ENCODE results near the gene DAPK2. TPM values are rescaled to one million over a fixed set of nuclear protein-coding genes. Genes with fewer than 3 reads are reported as not detected.

DAPK2 gene
- polyA plus RNA-seq, 5 donors = 19.2 to 27.5 (median 21.7) TPM

DNA sequence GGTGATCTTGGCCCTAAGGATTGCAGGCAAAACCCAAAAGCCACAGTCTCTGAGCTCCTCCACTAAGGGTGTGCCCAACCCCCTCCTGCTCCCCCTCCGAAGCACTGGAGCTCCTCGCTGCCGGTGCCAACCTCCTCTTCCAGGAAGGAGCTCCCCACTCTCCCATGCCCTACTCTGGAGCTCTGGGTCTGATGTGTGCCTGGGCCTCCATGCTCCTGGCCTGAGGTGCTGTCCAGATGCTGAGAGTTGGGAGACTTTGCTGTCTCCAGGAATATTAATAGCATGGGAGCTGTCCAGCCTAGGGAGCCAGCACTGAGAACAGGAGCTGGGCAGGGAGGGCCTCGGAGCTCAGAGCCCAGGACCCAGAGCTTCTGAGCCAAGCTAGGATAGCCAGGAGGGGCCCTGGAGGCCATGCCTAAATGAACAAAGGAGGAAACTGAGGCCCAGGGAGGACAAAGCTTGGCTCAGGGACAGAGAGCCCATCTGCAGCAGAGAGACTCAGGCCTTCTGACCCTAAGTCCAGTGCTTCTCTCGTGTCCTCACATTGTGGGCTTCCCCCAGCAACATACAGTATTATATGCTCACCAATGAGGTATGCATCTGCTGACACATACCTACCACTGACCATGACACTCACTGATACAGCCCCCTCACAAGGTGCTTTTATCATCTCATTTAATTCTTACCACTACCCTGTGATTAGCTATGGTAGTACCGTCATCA, 175.6 kb downstream of the DAPK2 start:
- DNase-seq = peak; percentile 72

DNA sequence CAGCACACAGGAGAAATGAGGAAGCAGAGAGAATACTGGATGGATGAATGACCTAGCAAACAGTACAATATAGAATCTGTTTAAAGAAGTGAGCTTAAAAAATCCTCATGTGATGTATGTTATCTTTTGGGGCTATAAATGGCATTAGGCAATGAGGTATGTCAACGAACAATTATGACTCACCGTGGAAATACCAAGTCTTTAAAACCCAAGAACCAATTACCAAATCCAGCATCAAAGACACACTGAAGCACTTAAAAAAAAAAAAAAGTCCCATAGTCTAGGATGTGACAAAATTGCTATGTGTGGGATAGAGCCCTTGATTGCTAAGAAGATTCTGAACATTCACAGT, 176.3 kb downstream of the DAPK2 start:
- no peak for DNase-seq

DNA sequence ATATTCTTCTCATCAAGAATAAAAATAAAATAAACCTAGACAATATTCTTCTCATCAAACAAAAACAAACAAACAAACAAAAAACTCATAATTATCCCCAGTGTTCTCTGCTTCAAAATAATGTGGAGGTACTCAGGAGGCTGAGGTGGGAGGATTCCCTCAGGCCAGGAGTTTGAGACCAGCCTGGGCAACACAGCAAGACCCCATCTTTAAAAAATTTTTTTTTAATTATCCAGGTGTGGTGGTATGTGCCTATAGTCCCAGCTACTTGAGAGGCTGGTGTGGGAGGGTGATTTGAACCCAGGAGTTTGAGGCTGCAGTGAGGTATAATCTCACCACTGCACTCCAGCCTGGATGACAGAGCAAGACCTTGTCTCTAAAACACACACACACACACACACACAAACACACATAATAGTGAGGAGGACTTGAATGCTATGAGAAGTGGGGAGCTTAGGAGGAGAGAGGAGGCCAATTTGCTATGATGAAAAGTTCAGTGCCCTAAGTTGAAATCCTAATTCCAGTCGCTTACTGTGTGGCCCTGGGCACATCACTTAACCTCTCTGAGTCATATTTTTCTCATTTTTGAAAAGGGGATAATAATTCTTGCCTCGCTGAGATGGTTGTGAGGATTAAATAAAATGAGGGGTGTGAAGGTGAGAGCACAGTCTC, 176.8 kb downstream of the DAPK2 start:
- no peak for DNase-seq

DNA sequence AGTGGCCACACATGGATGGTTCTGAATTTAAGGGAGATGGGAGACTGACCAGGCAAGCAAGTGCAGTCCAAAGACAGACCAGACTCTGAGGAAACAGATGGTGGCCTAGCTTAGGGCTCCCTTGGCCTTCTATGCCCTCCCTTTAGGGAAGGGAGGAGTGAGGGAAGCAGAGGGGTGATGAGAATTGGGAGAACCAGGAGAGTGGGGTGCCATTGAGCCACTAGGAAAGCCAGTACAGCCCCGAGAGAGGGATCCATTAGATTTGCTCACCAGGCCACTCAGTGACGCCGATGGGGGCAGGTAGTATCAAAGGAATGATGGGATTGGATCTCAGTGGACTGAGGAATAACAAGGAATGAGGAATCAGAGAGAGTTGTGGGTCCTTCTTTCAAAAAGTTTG, 182.1 kb downstream of the DAPK2 start:
- no peak for DNase-seq

DNA sequence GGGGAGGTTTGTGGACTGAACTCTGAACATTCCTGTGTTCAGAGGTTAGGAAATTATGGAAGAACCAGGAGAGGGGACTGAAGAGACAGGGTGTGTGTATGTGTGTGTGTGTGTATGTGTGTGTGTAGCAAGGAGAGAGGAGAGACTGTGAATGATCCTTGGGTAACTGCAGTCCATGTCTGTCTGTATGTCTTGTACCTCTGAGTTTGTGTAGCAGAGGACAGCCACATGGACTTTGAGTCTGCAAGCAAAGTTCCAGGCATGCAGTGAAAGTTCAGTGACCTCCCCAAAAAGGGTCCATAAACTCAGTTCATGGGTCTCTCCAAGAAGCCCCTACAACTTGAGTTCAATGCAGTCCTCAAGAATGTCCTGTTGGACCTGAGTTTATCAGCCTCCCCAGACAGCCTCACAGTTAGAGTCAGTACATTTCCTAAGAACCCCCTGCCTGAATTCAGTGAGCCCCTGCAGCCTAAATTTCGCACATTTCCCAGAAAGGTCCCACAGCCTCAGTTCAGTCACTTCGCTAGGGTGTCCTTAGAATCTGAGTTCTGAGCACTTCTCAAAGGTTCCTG, 184.3 kb downstream of the DAPK2 start:
- DNase-seq = no peak

DNA sequence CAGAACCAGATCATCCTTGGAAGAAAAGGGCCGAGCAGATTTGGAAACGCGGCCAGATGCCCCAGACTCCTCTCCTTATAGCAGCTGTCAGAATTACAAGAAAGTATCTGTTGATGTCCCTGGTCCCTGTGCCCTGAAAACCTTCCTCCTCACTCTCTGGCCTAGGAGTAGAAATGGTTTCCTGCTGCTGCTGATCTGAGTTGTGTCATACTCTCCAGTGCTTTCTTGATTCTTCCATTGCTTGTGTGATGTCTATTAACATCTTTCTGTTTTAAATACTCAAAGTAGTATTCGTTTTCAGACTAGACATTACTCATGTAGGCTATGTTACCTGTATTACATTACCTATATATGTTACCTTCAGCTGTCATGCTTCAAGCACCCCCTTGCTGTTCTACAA, 185.7 kb downstream of the DAPK2 start:
- no peak for DNase-seq

DNA sequence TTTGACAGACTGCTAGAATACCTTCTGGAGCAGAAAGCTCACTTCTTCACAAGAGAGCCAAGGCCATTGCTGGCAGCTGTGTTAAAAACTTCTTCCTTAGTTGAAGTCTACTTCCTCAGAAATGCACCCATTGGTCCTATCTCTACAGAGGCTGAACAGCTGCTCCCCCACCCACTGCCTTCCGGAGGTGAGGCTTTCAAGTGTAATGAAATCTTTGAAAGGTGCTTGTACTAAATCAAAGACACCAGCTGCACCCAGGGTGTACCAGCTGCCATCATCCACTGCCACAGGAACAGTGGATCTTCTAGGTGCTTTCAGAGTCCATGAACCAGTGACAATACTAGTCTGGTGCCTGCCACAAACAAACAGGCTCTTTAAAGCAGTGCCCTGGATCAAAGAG, 186.1 kb downstream of the DAPK2 start:
- no peak for DNase-seq

DNA sequence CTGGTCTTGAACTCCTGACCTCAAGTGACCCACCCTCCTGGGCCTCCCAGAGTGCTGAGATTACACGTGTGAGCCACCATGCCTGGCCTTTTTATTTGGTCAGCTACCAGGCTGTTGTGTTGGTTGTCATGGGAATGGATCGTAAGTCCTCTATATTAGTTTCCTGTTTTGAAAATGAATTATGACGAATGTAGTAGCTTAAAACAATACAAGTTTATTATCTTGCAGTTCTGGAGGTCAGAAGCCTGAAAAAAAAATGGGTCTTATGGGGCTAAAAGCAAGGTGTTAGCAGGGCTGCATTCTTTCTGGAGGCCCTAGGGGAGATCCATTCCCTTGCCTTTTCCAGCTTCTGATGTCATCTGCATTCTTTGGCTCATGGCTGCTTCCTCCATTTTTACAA, 187.4 kb downstream of the DAPK2 start:
- DNase-seq = no peak

DNA sequence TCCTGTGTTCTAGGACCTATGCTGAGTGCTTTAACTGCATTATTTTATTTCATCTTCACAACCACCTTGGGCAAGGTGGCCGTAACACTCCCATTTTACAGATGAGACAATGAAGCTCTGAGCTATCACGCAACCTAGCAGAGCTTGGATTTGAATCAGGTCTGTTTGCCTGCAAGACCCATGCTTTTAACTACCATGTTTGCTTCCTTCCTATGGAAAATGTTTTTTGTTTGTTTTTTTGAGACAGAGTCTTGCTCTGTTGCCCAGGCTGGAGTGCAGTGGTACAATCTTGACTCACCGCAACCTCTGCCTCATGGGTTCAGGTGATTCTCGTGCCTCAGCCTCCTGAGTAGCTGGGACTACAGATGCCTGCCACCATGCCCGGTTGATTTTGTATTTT, 187.8 kb downstream of the DAPK2 start:
- no peak for DNase-seq

DNA sequence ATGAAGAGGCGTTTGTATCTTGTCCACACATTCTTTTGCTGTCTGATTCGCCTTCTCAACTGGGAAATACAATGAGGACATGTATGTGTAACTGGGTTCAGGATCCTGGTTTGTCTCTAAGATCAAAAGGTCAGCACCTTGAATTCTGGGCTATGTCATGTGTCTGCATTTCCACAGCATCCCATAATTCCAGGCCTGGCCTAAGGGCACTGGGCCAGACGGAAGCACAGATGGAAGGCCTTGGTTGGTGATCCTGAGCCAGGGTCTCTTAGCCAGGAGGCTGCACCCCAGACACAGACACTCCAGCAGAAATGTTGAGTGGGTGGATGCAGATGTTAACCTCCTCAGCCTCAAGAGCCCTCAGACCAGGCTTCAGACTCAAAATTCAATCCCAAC, 188.8 kb downstream of the DAPK2 start:
- no peak for DNase-seq

Other genes with a start within 250 kb of the DAPK2 start
- gene HERC1, start 212.5 kb downstream of the DAPK2 start, polyA plus RNA-seq (ENCODE audit: insufficient read depth in 1 of 5, insufficient read length in 5 of 5, low replicate concordance in 1 of 5) = 10 to 100 TPM; 58.1 to 79.3 (median 67.8) TPM
- 10 to 100 TPM; 49.5 to 84.9 (median 64.0) TPM for gene CIAO2A, start 47.4 kb upstream of the DAPK2 start, polyA plus RNA-seq (ENCODE audit: insufficient read depth in 1 of 5, insufficient read length in 5 of 5, low replicate concordance in 1 of 5)
- 100 to 1,000 TPM; 103 to 138 (median 127) TPM for gene SNX1, start 49.5 kb upstream of the DAPK2 start, polyA plus RNA-seq (ENCODE audit: insufficient read depth in 1 of 5, insufficient read length in 5 of 5, low replicate concordance in 1 of 5)
- 1 to 10 TPM; 1.9 to 3.1 (median 2.8) TPM for gene SNX22, start 105.2 kb upstream of the DAPK2 start, polyA plus RNA-seq (ENCODE audit: insufficient read depth in 1 of 5, insufficient read length in 5 of 5, low replicate concordance in 1 of 5)
- 100 to 1,000 TPM; 475 to 712 (median 538) TPM for gene PPIB, start 116.5 kb upstream of the DAPK2 start, polyA plus RNA-seq (ENCODE audit: insufficient read depth in 1 of 5, insufficient read length in 5 of 5, low replicate concordance in 1 of 5)